Stomach (tissue), 4 donors: ENCODE data around the gene OR4K5.

Experiments used
- CTCF ChIP-seq, 7 experiments: fragments of 450-650 bp in 4 of 7; fragments of 200-600 bp in 3 of 7; sonication (generic) in 3 of 7; IDR thresholded peaks; one replicate each; pipeline ENCODE4 v1.5.1; 2016 to 2019; ENCODE audit warnings: antibody characterized with exemption in 7 of 7, control low read depth in 2 of 7, mild to moderate bottlenecking in 1 of 7
- EP300 ChIP-seq: sonication (generic); formaldehyde crosslinking; IDR thresholded peaks from one replicate; pipeline ENCODE4 v1.6.1; 2017; ENCODE audit warnings: antibody characterized with exemption
- POLR2A ChIP-seq, 4 donors: fragments of 450-650 bp; IDR thresholded peaks; one replicate each; pipeline ENCODE4 v1.6.1; 2016; ENCODE audit warnings: antibody characterized with exemption in 4 of 4, control low read depth in 2 of 4, mild to moderate bottlenecking in 1 of 4, moderate library complexity in 1 of 4
- POLR2AphosphoS5 ChIP-seq, 3 donors: sonication (generic); formaldehyde crosslinking; IDR thresholded peaks; one replicate each; pipeline ENCODE4 v1.6.1; 2016; ENCODE audit warnings: antibody characterized with exemption in 3 of 3

GRCh38 chr14:19874842-19875241 is 45.6 kb upstream of the OR4K5 start, which contains the start of gene OR4K2:
- TF ChIP-seq CTCF (IDR thresholded peaks at IDR 0.05) (no peak), POLR2A (IDR thresholded peaks at IDR 0.05) (no peak), POLR2AphosphoS5 (IDR thresholded peaks at IDR 0.05) (no peak), EP300 (no peak)
